Common myeloid progenitor, CD34-positive (primary cell): Measurements from ENCODE around the gene METTL8.

Experiments used
- CTCF ChIA-PET: fragments of 350-600 bp; sonication (Branson Sonifier 250); formaldehyde crosslinking; loops from one replicate; lab custom pipeline; 2021; ENCODE audit warnings: antibody characterized with exemption; lab: Charles Lee
- POLR2A ChIA-PET: fragments of 350-600 bp; sonication (Branson Sonifier 250); formaldehyde crosslinking; loops from one replicate; lab custom pipeline; 2021; ENCODE audit warnings: antibody characterized with exemption; lab: Charles Lee
- DNase-seq, 3 donors: peaks; one replicate each; pipeline versions ENCODE4 v3.0.0 to v3.0.0-alpha.2; 2013
- H3K27ac ChIP-seq, 2 experiments: 1 replicate in 1 of 2; 2 replicates in 1 of 2; pipeline ENCODE4 v1.7.0; 2013; ENCODE audit warnings: inconsistent platforms in 2 of 2, low read length in 2 of 2, mild to moderate bottlenecking in 2 of 2, low read depth in 1 of 2, moderate library complexity in 1 of 2; ENCODE audit not compliant: severe bottlenecking in 2 of 2, insufficient read depth in 1 of 2, poor library complexity in 1 of 2
- H3K27me3 ChIP-seq, 5 experiments: replicated peaks in 2 of 5; 1 replicate in 3 of 5; 2 replicates in 2 of 5; pipeline versions ENCODE4 v1.6.1 to v1.7.0; 2013; ENCODE audit warnings: low read length in 4 of 5, mild to moderate bottlenecking in 2 of 5, moderate library complexity in 2 of 5, inconsistent platforms in 1 of 5; ENCODE audit not compliant: insufficient read depth in 5 of 5, control insufficient read depth in 4 of 5
- H3K36me3 ChIP-seq, 4 experiments: 1 replicate in 2 of 4; 2 replicates in 2 of 4; pipeline versions ENCODE4 v1.6.1 to v1.7.0; 2013; ENCODE audit warnings: low read length in 3 of 4, control low read depth in 1 of 4, mild to moderate bottlenecking in 1 of 4; ENCODE audit not compliant: control insufficient read depth in 4 of 4, insufficient read depth in 4 of 4
- H3K4me1 ChIP-seq, 4 experiments: 1 replicate in 3 of 4; 2 replicates in 1 of 4; pipeline versions ENCODE4 v1.6.1 to v1.7.1; 2013; ENCODE audit warnings: low read length in 3 of 4, mild to moderate bottlenecking in 3 of 4, control low read depth in 1 of 4, inconsistent platforms in 1 of 4, moderate library complexity in 1 of 4; ENCODE audit not compliant: control insufficient read depth in 4 of 4, insufficient read depth in 4 of 4; ENCODE audit errors: control extremely low read depth in 1 of 4
- H3K4me3 ChIP-seq, 7 experiments: 1 replicate in 4 of 7; 2 replicates in 3 of 7; pipeline versions ENCODE4 v1.5.1 to v1.7.0; 2013; ENCODE audit warnings: mild to moderate bottlenecking in 7 of 7, low read length in 6 of 7, moderate library complexity in 6 of 7, inconsistent platforms in 2 of 7, low read depth in 2 of 7, control low read depth in 1 of 7; ENCODE audit not compliant: insufficient read depth in 4 of 7, control insufficient read depth in 1 of 7; ENCODE audit errors: extremely low read depth in 1 of 7
- H3K9me3 ChIP-seq, 5 experiments: 1 replicate in 4 of 5; 2 replicates in 1 of 5; pipeline versions ENCODE4 v1.6.1 to v1.7.1; 2013; ENCODE audit warnings: low read length in 4 of 5, mild to moderate bottlenecking in 2 of 5, inconsistent platforms in 1 of 5, low read depth in 1 of 5, moderate library complexity in 1 of 5; ENCODE audit not compliant: control insufficient read depth in 4 of 5, insufficient read depth in 2 of 5; ENCODE audit errors: control extremely low read depth in 1 of 5
- WGBS: methylation state at CpG from one replicate; pipeline ENCODE4 v1.1.5; 2013; ENCODE audit not compliant: insufficient coverage; 5-methylcytosine and 5-hydroxymethylcytosine counted together

The METTL8 gene

DNA sequence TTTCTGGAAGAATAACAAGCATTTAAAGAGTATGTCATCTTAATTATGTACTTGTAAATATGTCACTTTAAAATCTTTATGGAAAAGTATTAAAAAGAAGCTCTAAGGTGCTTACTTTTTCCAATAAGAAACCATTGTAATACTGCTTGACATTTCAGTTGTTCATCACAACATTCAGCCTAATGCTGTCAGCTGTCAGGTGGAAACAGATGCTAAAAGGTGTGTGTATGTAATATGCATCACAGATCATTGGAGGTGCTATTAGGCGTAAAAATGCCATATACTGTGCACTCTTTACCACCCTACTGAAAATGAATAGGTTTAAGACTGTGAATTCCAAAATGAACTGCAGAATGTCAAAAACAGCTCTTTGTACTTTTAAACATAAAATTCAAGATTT lies 40.3 kb downstream of the METTL8 start:
- Histone ChIP-seq H3K27me3 (no peaks in the 10 kb centered on the region), H3K36me3 (peaks cover 0 to 3% (median 2%) of the 10 kb centered on the region in 4 experiments), H3K27ac (no peak overlapping the region), H3K4me1 (peaks cover 0 to 6% (median 0%) of the 10 kb centered on the region in 4 experiments), H3K9me3 (peaks cover 0 to 10% (median 0%) of the 10 kb centered on the region in 5 experiments), H3K4me3 (no peak overlapping the region)
- POLR2A ChIA-PET: interaction anchor here (0.5 to 0.6 kb wide), 3 partner anchors 16 to 1197 kb away, joined by 3 to 8 read pairs (median 4); no protein-coding TSS in a partner anchor
- 100% methylated on average over 1 of the region's 1 CpG for WGBS
- CTCF ChIA-PET: interaction anchor here (0.6 to 1.1 kb wide), 3 partner anchors 12 to 23 kb away, joined by 3 to 4 read pairs (median 4); no protein-coding TSS in a partner anchor
- DNase-seq: no peak

DNA sequence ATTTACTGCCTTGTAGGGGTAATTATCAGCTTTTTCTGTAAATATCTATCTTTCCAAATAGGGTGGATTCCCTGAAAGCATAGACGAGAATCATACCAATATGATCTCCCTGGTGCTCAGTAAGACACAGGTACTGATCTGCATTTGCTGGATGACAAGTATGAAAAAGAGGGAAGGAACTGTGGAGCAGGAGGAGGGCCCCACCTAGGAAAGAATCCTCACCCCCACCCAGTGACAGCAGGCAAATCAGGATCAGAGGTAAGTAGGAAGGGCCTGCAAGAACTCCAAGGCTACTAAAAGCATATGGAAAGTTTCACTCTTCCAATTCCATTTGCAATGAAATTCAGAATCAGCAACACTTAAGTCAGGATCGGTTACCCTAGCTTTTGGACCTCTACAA lies 42.3 kb downstream of the METTL8 start:
- no peak overlapping the region for H3K27ac ChIP-seq
- WGBS: 83% methylated on average over 1 of the region's 2 CpGs
- H3K4me1 ChIP-seq: peaks cover 0 to 6% (median 0%) of the 10 kb centered on the region in 4 experiments
- ChIA-PET CTCF (no interaction called here), POLR2A (no interaction called here)
- peaks cover 0 to 2% (median 0%) of the 10 kb centered on the region in 5 experiments for H3K9me3 ChIP-seq
- DNase-seq: no peak
- H3K36me3 ChIP-seq: peaks cover 0 to 3% (median 2%) of the 10 kb centered on the region in 4 experiments
- H3K27me3 ChIP-seq: no peaks in the 10 kb centered on the region
- no peak overlapping the region for H3K4me3 ChIP-seq

DNA sequence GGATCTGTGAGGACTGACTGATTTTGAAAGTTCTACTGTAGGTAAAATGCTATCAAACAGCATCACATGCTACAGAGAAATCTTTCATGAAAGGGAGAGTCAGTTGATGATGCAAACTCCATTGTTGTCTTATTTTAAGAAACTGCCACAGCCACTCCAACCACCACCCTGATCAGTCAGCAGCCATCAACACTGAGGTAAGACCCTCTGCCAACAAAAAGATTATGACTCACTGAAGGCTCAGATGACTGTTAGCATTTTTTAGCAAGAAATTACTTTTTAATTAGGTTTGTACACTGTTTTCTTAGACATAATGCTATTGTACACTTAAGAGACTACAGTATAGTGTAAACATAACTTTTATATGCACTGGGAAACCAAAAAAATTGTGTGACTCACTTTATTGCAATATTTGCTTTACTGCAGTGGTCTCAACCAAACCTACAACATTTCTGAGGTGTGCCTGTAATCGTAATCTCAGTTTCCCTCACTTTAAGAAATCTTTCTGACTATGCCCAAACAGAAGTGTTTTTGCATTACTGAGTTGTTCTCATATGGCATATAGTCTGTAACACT lies 42.8 kb downstream of the METTL8 start:
- H3K4me3 ChIP-seq: no peak overlapping the region
- DNase-seq: peak in 1 of 3 donors; percentile 41
- ChIA-PET POLR2A (no interaction called here), CTCF (no interaction called here)
- H3K4me1 ChIP-seq: peaks cover 0 to 6% (median 0%) of the 10 kb centered on the region in 4 experiments
- H3K27me3 ChIP-seq: no peaks in the 10 kb centered on the region
- H3K9me3 ChIP-seq: peaks cover 0 to 2% (median 0%) of the 10 kb centered on the region in 5 experiments
- H3K27ac ChIP-seq: no peak overlapping the region
- WGBS: no CpG with 5 or more reads among the region's 1 CpG
- peaks cover 0 to 3% (median 2%) of the 10 kb centered on the region in 4 experiments for H3K36me3 ChIP-seq

DNA sequence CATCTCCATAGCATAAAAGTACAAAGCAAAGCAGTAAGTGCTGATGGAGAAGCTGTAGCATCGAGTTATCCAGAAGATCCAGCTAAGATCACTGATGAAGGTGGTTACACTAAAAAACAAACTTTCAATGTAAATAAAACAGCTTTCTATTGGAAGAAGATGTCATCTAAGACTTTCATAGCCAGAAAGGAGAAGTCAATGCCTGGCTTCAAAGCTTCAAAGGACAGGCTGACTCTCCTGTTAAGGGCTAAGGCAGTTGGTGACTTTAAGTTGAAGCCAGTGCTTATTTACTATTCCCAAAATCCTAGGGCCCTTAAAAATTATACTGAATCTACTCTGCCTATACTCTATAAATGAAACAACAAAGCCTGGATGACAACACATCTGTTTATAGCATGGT lies 44.0 kb downstream of the METTL8 start:
- Histone ChIP-seq H3K4me3 (no peak overlapping the region), H3K27me3 (no peaks in the 10 kb centered on the region), H3K4me1 (peaks cover 0 to 6% (median 0%) of the 10 kb centered on the region in 4 experiments), H3K27ac (no peak overlapping the region), H3K9me3 (no peaks in the 10 kb centered on the region), H3K36me3 (peaks cover 0 to 3% (median 2%) of the 10 kb centered on the region in 4 experiments)
- ChIA-PET POLR2A (no interaction called here), CTCF (interaction anchor here (1.4 kb wide), 1 partner anchor 27 kb away, joined by 6 read pairs; no protein-coding TSS in a partner anchor)
- WGBS: no CpG with 5 or more reads among the region's 1 CpG
- no peak for DNase-seq

DNA sequence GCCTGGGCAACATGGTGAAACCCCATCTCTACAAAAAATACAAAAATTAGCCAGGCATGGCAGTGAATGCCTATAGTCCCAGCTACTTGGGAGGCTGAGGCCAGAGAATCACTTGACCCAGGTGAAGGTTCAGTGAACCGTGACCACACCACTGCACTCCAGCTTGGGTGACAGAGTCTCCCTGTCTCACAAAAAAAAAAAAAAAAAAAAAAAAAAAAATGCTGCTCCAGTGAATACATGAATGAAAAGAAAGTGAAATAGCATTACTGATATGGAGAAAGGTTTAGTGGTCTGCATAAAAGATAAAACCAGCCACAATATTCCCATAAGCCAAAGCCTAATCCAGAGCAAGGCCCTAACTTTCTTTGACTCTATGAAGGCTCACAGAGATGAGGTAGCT lies 44.5 kb downstream of the METTL8 start:
- CTCF ChIA-PET: interaction anchor here (1.3 to 1.4 kb wide), 2 partner anchors 8 to 27 kb away, joined by 3 to 6 read pairs; no protein-coding TSS in a partner anchor

DNA sequence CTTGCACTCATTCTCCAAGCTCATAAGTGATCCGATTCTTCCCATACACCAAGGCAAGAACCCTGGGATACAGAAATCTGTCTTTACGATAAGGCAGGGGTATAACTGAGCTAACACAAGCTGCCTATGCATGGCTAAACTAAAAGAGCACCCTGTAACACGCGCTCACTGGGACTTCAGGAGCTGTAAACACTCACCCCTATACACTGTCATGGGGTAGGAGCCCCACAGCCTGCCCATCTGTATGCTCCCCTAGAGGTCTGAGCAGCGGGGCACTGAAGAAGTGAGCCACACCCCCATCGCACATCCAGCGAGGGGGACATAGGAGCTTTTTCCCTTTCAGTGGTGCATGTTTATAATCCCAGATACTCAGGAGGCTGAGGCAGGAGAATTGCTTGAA lies 46.7 kb downstream of the METTL8 start:
- peaks cover 0 to 3% (median 0%) of the 10 kb centered on the region in 4 experiments for H3K4me1 ChIP-seq
- WGBS: 94% methylated on average over 7 of the region's 7 CpGs

More for the DNA sequence above, 44.5 kb downstream of the METTL8 start:
- POLR2A ChIA-PET: no interaction called here
- Histone ChIP-seq H3K36me3 (peaks cover 0 to 3% (median 2%) of the 10 kb centered on the region in 4 experiments), H3K4me3 (no peak overlapping the region), H3K9me3 (no peaks in the 10 kb centered on the region), H3K27me3 (no peaks in the 10 kb centered on the region), H3K4me1 (peaks cover 0 to 5% (median 0%) of the 10 kb centered on the region in 4 experiments), H3K27ac (no peak overlapping the region)
- DNase-seq: no peak
- WGBS: no CpG with 5 or more reads among the region's 1 CpG

DNA sequence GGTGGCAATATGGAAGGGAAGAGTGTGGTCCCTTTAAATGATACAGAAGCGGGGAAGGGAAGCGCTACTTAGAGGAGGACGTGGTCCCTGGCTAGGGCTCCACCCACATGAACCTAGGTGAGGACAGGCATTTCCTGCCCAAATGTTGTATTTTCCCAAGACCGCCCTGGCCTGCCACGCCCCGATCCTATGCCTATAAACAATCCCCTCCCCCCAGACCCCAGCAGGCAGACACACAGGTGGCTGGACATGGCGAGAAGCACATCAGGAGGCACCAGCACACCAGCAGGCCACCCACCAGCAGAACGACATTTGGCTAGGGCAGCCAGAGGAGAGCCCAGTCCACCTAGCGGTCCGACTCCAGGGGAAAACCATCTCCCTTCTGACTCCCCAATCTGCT lies 47.2 kb downstream of the METTL8 start:
- DNase-seq: no peak
- ChIA-PET CTCF (interaction anchor here (2.0 kb wide), 1 partner anchor 14 kb away, joined by 5 read pairs; no protein-coding TSS in a partner anchor), POLR2A (no interaction called here)
- H3K27ac ChIP-seq: no peak overlapping the region
- H3K4me3 ChIP-seq: no peak overlapping the region
- H3K27me3 ChIP-seq: no peaks in the 10 kb centered on the region
- H3K36me3 ChIP-seq: peaks cover 1 to 5% (median 3%) of the 10 kb centered on the region in 4 experiments
- peaks cover 0 to 2% (median 0%) of the 10 kb centered on the region in 4 experiments for H3K4me1 ChIP-seq
- peaks cover 0 to 1% (median 0%) of the 10 kb centered on the region in 5 experiments for H3K9me3 ChIP-seq
- 96% methylated on average over 5 of the region's 10 CpGs for WGBS

More for the DNA sequence above, 46.7 kb downstream of the METTL8 start:
- Histone ChIP-seq H3K9me3 (peaks cover 0 to 1% (median 0%) of the 10 kb centered on the region in 5 experiments), H3K27ac (no peak overlapping the region), H3K27me3 (no peaks in the 10 kb centered on the region), H3K36me3 (peaks cover 1 to 5% (median 3%) of the 10 kb centered on the region in 4 experiments), H3K4me3 (no peak overlapping the region)
- ChIA-PET CTCF (interaction anchor here (2.0 kb wide), 1 partner anchor 14 kb away, joined by 5 read pairs; no protein-coding TSS in a partner anchor), POLR2A (no interaction called here)
- no peak for DNase-seq
